Measurements from ENCODE around the gene NOL9. TPM values are rescaled to one million over a fixed set of nuclear protein-coding genes. Genes with fewer than 3 reads are reported as not detected.

The NOL9 gene
- total RNA-seq, 1 experiment from 2014 or later: 49.2 TPM

DNA sequence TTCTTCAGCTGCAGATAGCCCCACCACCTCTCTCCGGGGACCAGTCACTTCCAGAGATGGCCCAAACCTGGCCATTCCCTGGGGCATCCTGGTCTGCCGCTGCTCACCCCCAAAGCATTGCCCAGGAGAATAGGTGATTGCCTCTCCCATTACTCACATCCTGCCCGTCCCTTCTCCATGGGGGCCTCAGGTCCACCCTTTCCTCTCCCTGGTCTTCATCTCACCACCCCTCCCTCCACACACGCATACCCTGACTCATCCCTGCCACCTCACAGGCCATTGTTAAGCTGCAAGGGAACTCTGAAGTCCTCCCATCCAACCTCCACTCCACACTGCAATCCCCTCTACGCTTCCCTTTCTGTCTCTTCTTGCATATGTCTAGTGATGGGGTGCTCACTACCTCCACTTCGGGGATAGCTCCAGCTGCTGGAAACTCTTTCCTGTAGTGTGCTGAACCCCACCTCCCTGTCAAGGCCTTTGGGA lies 62.8 kb downstream of the NOL9 start, which contains the start of gene PLEKHG5:
Gene PLEKHG5 (minus strand): TSS at position 188 of the 483 bp plus-strand sequence. CDS start 14,096 bp downstream, outside the sequence.
- Mint-ChIP-seq H3K27me3 (ENCODE audit: insufficient read depth, unreplicated experiment) (no peaks in the 10 kb centered on the region), H3K4me3 (ENCODE audit: unreplicated experiment) (peak within 1 kb of the TSS; percentile 77), H3K36me3 (ENCODE audit: insufficient read depth, unreplicated experiment) (peaks cover 12% of the 10 kb centered on the region), H3K27ac (ENCODE audit: low read depth, unreplicated experiment) (peak within 1 kb of the TSS; percentile 44), H3K4me1 (ENCODE audit: insufficient read depth, unreplicated experiment) (peaks cover 41% of the 10 kb centered on the region), H3K9me3 (ENCODE audit: unreplicated experiment) (no peaks in the 10 kb centered on the region)
- POLR2A ChIA-PET: interaction anchor here (0.6 to 6.3 kb wide), 12 partner anchors 12 to 271 kb away, joined by 3 to 63 read pairs (median 8); partner anchors contain the start of genes KLHL21, NOL9 and ZBTB48
- TF ChIP-seq, protein P1, sequence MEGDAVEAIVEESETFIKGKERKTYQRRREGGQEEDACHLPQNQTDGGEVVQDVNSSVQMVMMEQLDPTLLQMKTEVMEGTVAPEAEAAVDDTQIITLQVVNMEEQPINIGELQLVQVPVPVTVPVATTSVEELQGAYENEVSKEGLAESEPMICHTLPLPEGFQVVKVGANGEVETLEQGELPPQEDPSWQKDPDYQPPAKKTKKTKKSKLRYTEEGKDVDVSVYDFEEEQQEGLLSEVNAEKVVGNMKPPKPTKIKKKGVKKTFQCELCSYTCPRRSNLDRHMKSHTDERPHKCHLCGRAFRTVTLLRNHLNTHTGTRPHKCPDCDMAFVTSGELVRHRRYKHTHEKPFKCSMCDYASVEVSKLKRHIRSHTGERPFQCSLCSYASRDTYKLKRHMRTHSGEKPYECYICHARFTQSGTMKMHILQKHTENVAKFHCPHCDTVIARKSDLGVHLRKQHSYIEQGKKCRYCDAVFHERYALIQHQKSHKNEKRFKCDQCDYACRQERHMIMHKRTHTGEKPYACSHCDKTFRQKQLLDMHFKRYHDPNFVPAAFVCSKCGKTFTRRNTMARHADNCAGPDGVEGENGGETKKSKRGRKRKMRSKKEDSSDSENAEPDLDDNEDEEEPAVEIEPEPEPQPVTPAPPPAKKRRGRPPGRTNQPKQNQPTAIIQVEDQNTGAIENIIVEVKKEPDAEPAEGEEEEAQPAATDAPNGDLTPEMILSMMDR (IDR thresholded peaks at IDR 0.05; ENCODE audit: unreplicated experiment): no peak
- no TSS peak for BruUV-seq (replicated peaks)
- DNase-seq (ENCODE audit: unreplicated experiment): peak; percentile 90
- intact Hi-C loops (cut with micrococcal nuclease): no loop called here
- CTCF ChIA-PET: interaction anchor here (0.6 to 4.9 kb wide), 7 partner anchors 11 to 1017 kb away, joined by 3 to 26 read pairs (median 3); partner anchors contain the start of genes NOL9 and TAS1R1

DNA sequence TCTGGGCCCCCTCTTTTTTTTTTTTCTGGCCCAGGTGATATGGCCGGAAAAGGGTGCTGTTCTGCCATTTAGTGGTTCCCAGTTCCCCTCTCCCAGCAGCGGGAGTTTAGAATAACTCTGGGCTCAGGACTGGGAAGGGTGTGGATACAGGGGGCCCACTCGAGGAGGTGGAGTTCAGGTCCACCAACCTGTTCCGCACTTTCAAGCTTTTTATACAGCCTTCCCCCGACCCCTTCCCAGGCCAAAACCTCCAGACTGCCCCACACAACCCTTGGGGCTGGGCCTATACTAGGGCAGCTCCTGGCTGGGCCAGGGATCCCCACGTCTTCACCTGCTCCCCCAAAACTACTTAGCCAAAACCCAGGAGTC lies 63.2 kb downstream of the NOL9 start:
- ChIA-PET POLR2A (interaction anchor here (0.6 to 6.3 kb wide), 13 partner anchors 12 to 271 kb away, joined by 3 to 63 read pairs (median 6); partner anchors contain the start of genes KLHL21, NOL9 and ZBTB48), CTCF (interaction anchor here (0.6 to 4.9 kb wide), 12 partner anchors 11 to 250 kb away, joined by 3 to 26 read pairs (median 4); partner anchors contain the start of genes NOL9 and TAS1R1)
- no peak for DNase-seq (ENCODE audit: unreplicated experiment)
- Mint-ChIP-seq H3K36me3 (ENCODE audit: insufficient read depth, unreplicated experiment) (peaks cover 12% of the 10 kb centered on the region), H3K4me1 (ENCODE audit: insufficient read depth, unreplicated experiment) (peaks cover 45% of the 10 kb centered on the region), H3K27ac (ENCODE audit: low read depth, unreplicated experiment) (peak overlapping the region; percentile 44), H3K4me3 (ENCODE audit: unreplicated experiment) (peak overlapping the region; percentile 77), H3K9me3 (ENCODE audit: unreplicated experiment) (no peaks in the 10 kb centered on the region), H3K27me3 (ENCODE audit: insufficient read depth, unreplicated experiment) (no peaks in the 10 kb centered on the region)
- intact Hi-C loops (cut with micrococcal nuclease): no loop called here
- TSS peak; percentile 87 for BruUV-seq (replicated peaks)
- TF ChIP-seq, protein P1 (IDR thresholded peaks at IDR 0.05; ENCODE audit: unreplicated experiment): no peak

DNA sequence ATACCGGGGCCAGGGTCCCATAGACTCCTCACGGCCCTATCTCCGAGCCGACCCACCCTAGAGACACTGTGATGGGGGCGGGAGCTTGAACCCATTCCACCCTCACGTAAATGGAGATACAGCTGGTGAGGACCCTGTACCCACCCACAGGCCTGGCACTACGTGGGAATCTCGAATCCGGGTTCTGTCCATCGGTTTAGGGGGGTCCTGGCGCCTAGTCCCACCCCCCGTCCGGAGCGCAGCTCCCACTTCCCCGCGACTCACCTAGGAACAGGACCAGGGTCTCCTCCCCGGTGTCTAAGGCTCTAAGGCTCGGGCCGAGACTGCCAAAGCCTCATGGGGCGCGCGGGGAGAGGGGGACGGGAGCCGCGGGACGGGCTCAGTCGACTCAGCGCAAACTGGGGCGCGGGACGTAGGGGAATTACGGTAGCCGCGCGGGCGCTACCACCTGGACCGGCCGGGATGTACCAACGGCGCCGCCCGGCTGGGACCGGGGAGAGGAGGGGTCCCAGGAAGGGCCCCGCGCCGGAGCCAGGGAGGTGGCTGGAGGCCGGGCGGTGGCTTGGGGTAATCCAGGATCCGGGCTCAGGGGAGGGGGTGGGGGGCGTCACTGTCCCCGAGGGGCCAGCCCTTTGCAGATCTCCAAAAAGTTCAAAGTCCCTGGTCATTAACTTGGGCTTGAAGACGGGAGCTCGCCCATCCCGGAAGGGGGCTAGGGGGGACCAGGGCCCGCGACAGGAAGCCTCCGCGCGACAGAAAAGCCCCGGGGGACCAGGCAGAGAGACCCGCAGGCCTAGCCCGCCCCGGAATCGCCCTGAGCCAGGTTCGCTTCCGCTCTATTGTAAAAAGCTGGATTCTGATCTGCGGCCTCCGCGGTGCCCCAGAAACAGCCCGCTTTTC lies 63.9 kb downstream of the NOL9 start:
- intact Hi-C loops (cut with micrococcal nuclease): no loop called here
- TF ChIP-seq, protein P1 (IDR thresholded peaks at IDR 0.05; ENCODE audit: unreplicated experiment): no peak
- POLR2A ChIA-PET: interaction anchor here (0.6 to 6.3 kb wide), 19 partner anchors 11 to 272 kb away, joined by 3 to 63 read pairs (median 4); partner anchors contain the start of genes KLHL21, NOL9 and ZBTB48
- BruUV-seq (replicated peaks): TSS peak; percentile 78
- Mint-ChIP-seq H3K27ac (ENCODE audit: low read depth, unreplicated experiment) (peak overlapping the region; percentile 66), H3K36me3 (ENCODE audit: insufficient read depth, unreplicated experiment) (peaks cover 12% of the 10 kb centered on the region), H3K4me3 (ENCODE audit: unreplicated experiment) (peak overlapping the region; percentile 77), H3K4me1 (ENCODE audit: insufficient read depth, unreplicated experiment) (peaks cover 39% of the 10 kb centered on the region), H3K27me3 (ENCODE audit: insufficient read depth, unreplicated experiment) (no peaks in the 10 kb centered on the region), H3K9me3 (ENCODE audit: unreplicated experiment) (no peaks in the 10 kb centered on the region)
- CTCF ChIA-PET: interaction anchor here (0.6 to 4.9 kb wide), 24 partner anchors 8 to 249 kb away, joined by 3 to 26 read pairs (median 4); partner anchors contain the start of genes NOL9 and TAS1R1
- DNase-seq (ENCODE audit: unreplicated experiment): peak; percentile 82
